Motor neuron (in vitro differentiated cells): ENCODE data around the gene NSMF. TPM values are rescaled to one million over a fixed set of nuclear protein-coding genes. Genes with fewer than 3 reads are reported as not detected.

ENCODE experiments used
- ATAC-seq, 8 experiments: fragments of 200-7000 bp; cut with Tn5 transposase; replicated peaks in 6 of 8; 2 replicates each; pipeline ENCODE4 v1.8.0; 2021; ENCODE audit warnings: mild to moderate bottlenecking in 8 of 8, moderate library complexity in 8 of 8
- H3K27ac ChIP-seq, 2 donors: fragments of 250-450 bp; sonication (Bioruptor Pico); 2 replicates each; pipeline ENCODE4 v1.9.0; 2021; ENCODE audit warnings: antibody characterized with exemption in 2 of 2, mild to moderate bottlenecking in 2 of 2, moderate library complexity in 1 of 2
- H3K4me1 ChIP-seq, 2 donors: fragments of 250-450 bp; sonication (Bioruptor Pico); replicated peaks in 1 of 2; 2 replicates each; pipeline ENCODE4 v1.6.1; 2021; ENCODE audit warnings: antibody characterized with exemption in 2 of 2, mild to moderate bottlenecking in 2 of 2, moderate library complexity in 1 of 2
- H3K4me3 ChIP-seq, 5 donors: fragments of 250-450 bp; sonication (Bioruptor Pico); 2 replicates each; pipeline ENCODE4 v1.9.0; 2021; ENCODE audit warnings: antibody characterized with exemption in 5 of 5, mild to moderate bottlenecking in 5 of 5, moderate library complexity in 4 of 5
- WGBS, 10 experiments: fragments of 450-650 bp; shearing (Covaris generic); methylation state at CpG; one replicate each; pipeline ENCODE4 v1.0.0; 2022; 5-methylcytosine and 5-hydroxymethylcytosine counted together
- in situ Hi-C, 9 experiments: fragments of 400-800 bp; cut with MboI; loops; one replicate each; pipeline ENCODE4 v1.15.0; 2021; ENCODE audit warnings: low sequenced_read_pairs in 9 of 9, low pct_unique_long_range_greater_than_20kb in 2 of 9; ENCODE audit not compliant: unreplicated experiment in 9 of 9
- total RNA-seq, 8 experiments: library from RNA; unstranded; fragments of 300-600 nt; gene quantifications; 2 replicates each; pipeline versions ENCODE4 v1.2.3 to v1.2.4, GENCODE V29; 2022

The NSMF gene
- total RNA-seq, 8 experiments from 2014 or later: 18.0 to 116 (median 26.2) TPM

GRCh38 chr9:137497921-137498719, 39.0 kb upstream of the NSMF start:
- H3K4me1 ChIP-seq: no peaks in the 10 kb centered on the region
- 33 to 100% (median 84%) methylated on average over 1 to 9 of the region's 36 CpGs; no CpG with 5 or more reads in 4 of the 10 experiments for WGBS, 10 experiments
- H3K27ac ChIP-seq: no peak overlapping the region
- no peak overlapping the region for H3K4me3 ChIP-seq
- ATAC-seq: peak in 5 of 8 experiments; percentile 11 to 23 (median 20)
- in situ Hi-C loops: no loop called here

GRCh38 chr9:137496601-137497375, 37.7 kb upstream of the NSMF start:
- Histone ChIP-seq H3K4me1 (no peaks in the 10 kb centered on the region), H3K27ac (no peak overlapping the region), H3K4me3 (no peak overlapping the region)
- 20 to 100% (median 92%) methylated on average over 1 to 16 of the region's 27 CpGs; no CpG with 5 or more reads in 2 of the 10 experiments for WGBS, 10 experiments
- in situ Hi-C loops: no loop called here
- no peak for ATAC-seq

GRCh38 chr9:137494550-137495351, 35.6 kb upstream of the NSMF start:
- no peak for ATAC-seq
- Histone ChIP-seq H3K4me3 (no peak overlapping the region), H3K27ac (no peak overlapping the region), H3K4me1 (no peaks in the 10 kb centered on the region)
- in situ Hi-C loops: no loop called here
- 88 to 100% (median 94%) methylated on average over 1 to 31 of the region's 46 CpGs; no CpG with 5 or more reads in 2 of the 10 experiments for WGBS, 10 experiments

DNA sequence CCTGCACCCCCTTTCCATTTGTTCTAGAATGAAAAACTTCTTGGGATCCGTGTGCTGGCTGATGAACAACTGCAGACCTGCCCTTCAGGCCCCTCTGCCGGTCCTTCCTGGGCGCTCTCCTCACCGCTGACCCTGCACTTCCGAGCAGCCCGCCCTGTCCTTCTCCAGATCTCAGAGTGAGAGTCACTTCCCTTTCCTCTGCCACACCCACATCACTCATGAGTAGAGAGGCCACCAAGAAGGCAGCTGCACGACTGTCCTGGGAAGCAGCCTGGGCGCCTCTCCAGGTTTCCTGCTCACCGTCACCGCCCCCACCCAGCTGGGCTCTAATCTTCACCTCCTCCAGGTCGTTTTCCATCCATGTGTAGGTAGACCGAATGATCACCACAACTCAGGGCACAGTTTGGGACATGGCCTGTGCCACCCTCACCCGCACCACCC, 35.0 kb upstream of the NSMF start:
- WGBS, 10 experiments: 59 to 94% (median 91%) methylated on average over 2 to 4 of the region's 13 CpGs; no CpG with 5 or more reads in 5 of the 10 experiments
- Histone ChIP-seq H3K4me1 (no peaks in the 10 kb centered on the region), H3K27ac (no peak overlapping the region), H3K4me3 (no peak overlapping the region)
- peak in 2 of 8 experiments; percentile 62 to 80 for ATAC-seq
- in situ Hi-C loops: no loop called here

- no peak overlapping the region for H3K27ac ChIP-seq
- in situ Hi-C loops: no loop called here
- H3K4me1 ChIP-seq: no peaks in the 10 kb centered on the region
- WGBS, 10 experiments: 75 to 100% (median 96%) methylated on average over 1 to 4 of the region's 16 CpGs; no CpG with 5 or more reads in 4 of the 10 experiments
- ATAC-seq: no peak
- H3K4me3 ChIP-seq: no peak overlapping the region
Measured at GRCh38 chr9:137493364-137494103, 34.4 kb upstream of the NSMF start.

- in situ Hi-C loops: no loop called here
- 60 to 87% (median 75%) methylated on average over 2 to 5 of the region's 20 CpGs; no CpG with 5 or more reads in 6 of the 10 experiments for WGBS, 10 experiments
- Histone ChIP-seq H3K27ac (no peak overlapping the region), H3K4me3 (no peak overlapping the region), H3K4me1 (peaks cover 3 to 6% of the 10 kb centered on the region in 2 donors)
- ATAC-seq: peak in 7 of 8 experiments; percentile 50 to 97 (median 67)
Measured at GRCh38 chr9:137492464-137493363, 33.6 kb upstream of the NSMF start.

GRCh38 chr9:137491735-137492432, 32.8 kb upstream of the NSMF start:
- no peak overlapping the region for H3K27ac ChIP-seq
- no peak overlapping the region for H3K4me3 ChIP-seq
- 40 to 97% (median 83%) methylated on average over 2 to 9 of the region's 13 CpGs; no CpG with 5 or more reads in 2 of the 10 experiments for WGBS, 10 experiments
- H3K4me1 ChIP-seq: peaks cover 3 to 14% of the 10 kb centered on the region in 2 donors
- peak in 1 of 8 experiments; percentile 9 for ATAC-seq
- in situ Hi-C loops: no loop called here

GRCh38 chr9:137490532-137491186, 31.5 kb upstream of the NSMF start:
- in situ Hi-C loops: no loop called here
- Histone ChIP-seq H3K4me3 (no peak overlapping the region), H3K27ac (no peak overlapping the region), H3K4me1 (peaks cover 5 to 20% of the 10 kb centered on the region in 2 donors)
- WGBS, 10 experiments: 60 to 96% (median 86%) methylated on average over 3 to 7 of the region's 9 CpGs; no CpG with 5 or more reads in 2 of the 10 experiments
- ATAC-seq: no peak

DNA sequence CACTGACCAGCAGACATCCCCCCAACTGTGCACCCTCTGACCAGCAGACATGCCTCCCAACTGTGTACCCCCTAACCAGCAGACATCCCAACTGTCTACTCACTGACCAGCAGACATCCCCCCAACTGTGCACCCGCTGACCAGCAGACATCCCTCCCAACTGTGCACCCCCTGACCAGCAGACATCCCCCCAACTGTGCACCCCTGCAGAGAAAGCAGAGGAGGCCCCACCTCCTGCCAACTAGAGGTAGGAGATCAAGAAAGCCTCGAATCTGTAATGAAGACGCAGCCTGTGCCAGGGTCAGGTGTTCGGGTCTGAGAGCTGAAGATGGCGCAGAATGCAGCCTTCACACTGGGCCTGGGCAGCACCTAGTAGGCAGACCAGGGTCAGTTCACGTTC, 29.8 kb upstream of the NSMF start:
- ATAC-seq: no peak
- Histone ChIP-seq H3K4me3 (no peak overlapping the region), H3K27ac (no peak overlapping the region), H3K4me1 (peaks cover 5 to 20% of the 10 kb centered on the region in 2 donors)
- 60 to 78% methylated on average over 4 of the region's 6 CpGs; no CpG with 5 or more reads in 8 of the 10 experiments for WGBS, 10 experiments
- in situ Hi-C loops: no loop called here

GRCh38 chr9:137488327-137488653, 29.2 kb upstream of the NSMF start:
- peak in 1 of 8 experiments; percentile 15 for ATAC-seq
- in situ Hi-C loops: no loop called here
- 20 to 80% (median 72%) methylated on average over 1 to 5 of the region's 6 CpGs; no CpG with 5 or more reads in 6 of the 10 experiments for WGBS, 10 experiments
- Histone ChIP-seq H3K4me1 (peaks cover 5 to 20% of the 10 kb centered on the region in 2 donors), H3K4me3 (no peak overlapping the region), H3K27ac (no peak overlapping the region)
